Glutamatergic neuron (in vitro differentiated cells): ENCODE results near the gene MAP7D1. TPM values are rescaled to one million over a fixed set of nuclear protein-coding genes. Genes with fewer than 3 reads are reported as not detected.

Experiments used
- DNase-seq: peaks from one replicate; pipeline ENCODE4 v3.0.0; 2022
- H3K27ac Mint-ChIP-seq: one replicate; pipeline ENCODE4 v1.8.0; 2020; ENCODE audit warnings: mild to moderate bottlenecking, mixed read lengths, inconsistent platforms; ENCODE audit not compliant: unreplicated experiment
- H3K27me3 Mint-ChIP-seq: one replicate; pipeline ENCODE4 v1.8.0; 2020; ENCODE audit warnings: mild to moderate bottlenecking, moderate library complexity, mixed read lengths, inconsistent platforms; ENCODE audit not compliant: unreplicated experiment
- H3K36me3 Mint-ChIP-seq: one replicate; pipeline ENCODE4 v1.8.0; 2020; ENCODE audit warnings: mild to moderate bottlenecking, mixed read lengths, inconsistent platforms; ENCODE audit not compliant: unreplicated experiment
- H3K4me1 Mint-ChIP-seq: one replicate; pipeline ENCODE4 v1.8.0; 2020; ENCODE audit warnings: mild to moderate bottlenecking, low read depth, mixed read lengths, inconsistent platforms; ENCODE audit not compliant: unreplicated experiment
- H3K4me3 Mint-ChIP-seq: one replicate; pipeline ENCODE4 v1.8.0; 2020; ENCODE audit warnings: mild to moderate bottlenecking, mixed read lengths, inconsistent platforms; ENCODE audit not compliant: unreplicated experiment
- H3K9me3 Mint-ChIP-seq: one replicate; pipeline ENCODE4 v1.8.0; 2020; ENCODE audit warnings: mild to moderate bottlenecking, moderate library complexity, mixed read lengths, inconsistent platforms; ENCODE audit not compliant: unreplicated experiment
- total RNA-seq: library from RNA; stranded (reverse); fragmentation: NEBNext Ultra II Directional; extraction: Animal tissue kit (Norgen Biotek cat#: 25700); gene quantifications from one replicate; pipeline ENCODE4 v1.2.1, GENCODE V29; 2021; ENCODE audit not compliant: unreplicated experiment
- TF ChIP-seq, protein P1 (sequence below): fragments of 200-600 bp; sonication (generic); IDR thresholded peaks from one replicate; pipeline ENCODE4 v1.5.0; 2021; ENCODE audit not compliant: partially characterized antibody, unreplicated experiment

MAP7D1 gene
- total RNA-seq, 1 donor from 2014 or later = 152 TPM

DNA sequence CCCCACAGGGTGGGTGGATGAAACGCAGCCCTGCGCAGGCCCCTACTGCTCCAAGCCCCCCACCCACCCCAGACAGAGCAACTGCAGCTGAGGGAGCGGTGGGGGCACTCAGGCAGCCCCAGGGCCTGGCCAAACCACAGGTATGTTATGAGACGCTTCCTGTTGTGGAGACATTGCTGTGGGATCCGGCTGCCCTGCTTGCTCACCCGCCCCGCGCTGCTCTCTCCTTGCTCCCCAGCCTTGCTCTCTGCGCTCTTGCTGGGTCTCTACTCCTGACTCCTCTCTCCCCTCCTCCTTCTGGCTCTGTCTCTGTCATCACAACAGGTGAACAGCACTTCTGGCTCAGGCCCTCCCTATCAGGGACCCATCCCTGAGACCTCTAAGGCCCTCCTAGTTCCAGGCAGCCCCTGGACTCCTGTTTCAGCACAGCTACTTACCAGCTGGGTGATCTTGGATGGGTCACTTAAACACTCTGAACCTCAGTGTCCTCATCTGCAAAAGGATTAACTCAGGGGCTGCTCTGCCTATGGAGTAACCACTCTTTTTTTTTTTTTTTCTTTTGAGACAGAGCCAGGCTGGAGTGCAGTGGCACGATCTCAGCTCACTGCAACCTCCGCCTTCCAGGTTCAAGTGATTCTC, 46.8 kb upstream of the MAP7D1 start:
- H3K36me3 Mint-ChIP-seq = peaks cover 5% of the 10 kb centered on the region
- H3K4me1 Mint-ChIP-seq = no peaks in the 10 kb centered on the region
- H3K4me3 Mint-ChIP-seq = no peak overlapping the region
- no peak overlapping the region for H3K27ac Mint-ChIP-seq
- TF ChIP-seq, protein P1, sequence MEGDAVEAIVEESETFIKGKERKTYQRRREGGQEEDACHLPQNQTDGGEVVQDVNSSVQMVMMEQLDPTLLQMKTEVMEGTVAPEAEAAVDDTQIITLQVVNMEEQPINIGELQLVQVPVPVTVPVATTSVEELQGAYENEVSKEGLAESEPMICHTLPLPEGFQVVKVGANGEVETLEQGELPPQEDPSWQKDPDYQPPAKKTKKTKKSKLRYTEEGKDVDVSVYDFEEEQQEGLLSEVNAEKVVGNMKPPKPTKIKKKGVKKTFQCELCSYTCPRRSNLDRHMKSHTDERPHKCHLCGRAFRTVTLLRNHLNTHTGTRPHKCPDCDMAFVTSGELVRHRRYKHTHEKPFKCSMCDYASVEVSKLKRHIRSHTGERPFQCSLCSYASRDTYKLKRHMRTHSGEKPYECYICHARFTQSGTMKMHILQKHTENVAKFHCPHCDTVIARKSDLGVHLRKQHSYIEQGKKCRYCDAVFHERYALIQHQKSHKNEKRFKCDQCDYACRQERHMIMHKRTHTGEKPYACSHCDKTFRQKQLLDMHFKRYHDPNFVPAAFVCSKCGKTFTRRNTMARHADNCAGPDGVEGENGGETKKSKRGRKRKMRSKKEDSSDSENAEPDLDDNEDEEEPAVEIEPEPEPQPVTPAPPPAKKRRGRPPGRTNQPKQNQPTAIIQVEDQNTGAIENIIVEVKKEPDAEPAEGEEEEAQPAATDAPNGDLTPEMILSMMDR = no peak
- peaks cover 17% of the 10 kb centered on the region for H3K27me3 Mint-ChIP-seq
- H3K9me3 Mint-ChIP-seq = peaks cover 3% of the 10 kb centered on the region
- no peak for DNase-seq

DNA sequence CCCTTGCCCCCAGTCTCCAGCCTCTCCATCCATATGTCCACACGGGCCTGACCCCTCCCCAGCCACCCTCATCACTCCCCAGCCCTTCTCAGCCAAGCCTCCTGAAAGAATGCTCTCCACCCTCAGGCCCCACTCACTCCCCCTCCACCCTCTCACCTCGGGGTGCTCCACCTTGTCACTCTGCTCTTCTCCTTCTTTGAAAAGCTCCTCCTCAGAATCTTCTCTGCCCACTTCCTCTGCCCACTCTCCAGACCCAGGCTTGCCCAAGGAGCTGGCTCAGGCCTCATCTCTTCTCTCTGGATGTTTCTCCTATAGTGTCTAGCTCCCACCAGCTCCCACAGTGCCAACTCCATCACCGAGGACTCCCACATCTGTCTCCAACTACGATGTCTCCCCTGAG, 44.8 kb upstream of the MAP7D1 start:
- Mint-ChIP-seq H3K36me3 (peaks cover 5% of the 10 kb centered on the region), H3K9me3 (no peaks in the 10 kb centered on the region), H3K27ac (no peak overlapping the region), H3K27me3 (peaks cover 18% of the 10 kb centered on the region), H3K4me1 (no peaks in the 10 kb centered on the region), H3K4me3 (no peak overlapping the region)
- TF ChIP-seq, protein P1 = no peak
- no peak for DNase-seq

DNA sequence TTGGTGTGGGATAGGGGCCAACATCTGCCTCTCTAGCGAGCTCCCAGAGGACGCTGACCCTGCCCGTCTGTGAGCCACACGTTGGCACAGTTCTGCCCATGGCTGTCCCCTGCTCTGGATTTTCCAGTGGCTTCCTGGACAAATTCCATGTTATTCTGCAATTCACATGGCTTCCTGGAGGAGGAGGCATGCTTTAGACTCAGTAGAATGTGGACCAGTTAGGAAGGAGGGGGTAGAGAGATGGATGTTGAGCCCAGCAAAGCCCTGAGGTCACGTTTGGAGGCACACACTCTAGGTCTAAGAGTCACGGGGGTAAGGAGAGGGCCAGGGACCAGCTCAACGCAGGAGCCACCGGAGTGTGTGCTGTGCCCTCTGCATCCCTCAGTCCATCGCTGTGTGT, 43.1 kb upstream of the MAP7D1 start:
- no peak overlapping the region for H3K27ac Mint-ChIP-seq

DNA sequence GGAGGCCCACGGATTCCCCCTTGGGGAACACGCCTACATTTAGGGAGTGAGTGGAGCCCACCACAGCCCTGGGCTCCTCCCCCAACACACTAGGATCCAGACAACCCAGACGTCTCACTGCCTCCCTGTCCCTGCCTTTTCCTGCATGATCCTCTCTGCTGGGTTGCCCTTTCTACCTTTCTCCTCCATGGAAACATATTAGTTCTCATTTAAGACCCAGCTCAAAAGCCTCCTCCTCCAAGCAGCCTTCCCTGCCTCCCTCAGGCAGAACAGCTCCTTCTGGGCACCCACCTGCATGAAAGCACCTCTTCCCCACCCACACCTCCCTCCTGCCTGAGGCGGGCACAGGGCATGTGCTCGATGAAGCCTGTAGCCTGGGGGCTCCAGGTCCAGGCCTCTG, 41.6 kb upstream of the MAP7D1 start:
- Mint-ChIP-seq H3K27ac (no peak overlapping the region), H3K27me3 (peaks cover 22% of the 10 kb centered on the region), H3K4me3 (no peak overlapping the region), H3K9me3 (no peaks in the 10 kb centered on the region), H3K4me1 (no peaks in the 10 kb centered on the region), H3K36me3 (peaks cover 5% of the 10 kb centered on the region)
- no peak for DNase-seq
- TF ChIP-seq, protein P1 = no peak

More for the DNA sequence above, 43.1 kb upstream of the MAP7D1 start:
- DNase-seq = no peak
- Mint-ChIP-seq H3K4me3 (no peak overlapping the region), H3K36me3 (peaks cover 5% of the 10 kb centered on the region), H3K9me3 (no peaks in the 10 kb centered on the region), H3K27me3 (peaks cover 24% of the 10 kb centered on the region), H3K4me1 (no peaks in the 10 kb centered on the region)
- TF ChIP-seq, protein P1 = no peak

DNA sequence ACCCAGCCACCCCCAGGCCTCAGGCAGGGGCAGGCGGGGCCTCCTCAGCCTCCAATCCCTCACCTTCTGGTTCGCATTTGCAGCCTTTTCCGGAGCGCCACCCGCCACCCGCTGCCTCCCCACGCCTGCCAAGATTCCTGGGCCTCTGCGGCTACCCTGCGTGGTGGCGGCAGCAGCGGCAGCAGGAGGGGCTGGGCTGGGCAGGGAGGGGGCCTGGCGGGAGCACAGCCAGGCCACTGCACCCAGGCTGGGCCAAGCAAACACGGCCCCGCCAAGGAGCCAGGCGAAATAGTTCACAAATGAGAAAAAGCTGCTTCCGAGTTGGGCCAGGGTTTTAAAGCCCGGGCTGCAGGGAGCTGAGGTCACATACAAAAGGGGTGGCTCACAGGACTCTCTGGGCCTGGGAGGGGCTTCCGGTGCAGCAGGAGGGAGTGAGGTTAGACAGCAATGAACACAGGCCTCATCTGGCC, 40.7 kb upstream of the MAP7D1 start:
- Mint-ChIP-seq H3K4me3 (no peak overlapping the region), H3K9me3 (no peaks in the 10 kb centered on the region), H3K4me1 (no peaks in the 10 kb centered on the region), H3K27ac (no peak overlapping the region), H3K36me3 (peaks cover 5% of the 10 kb centered on the region), H3K27me3 (peaks cover 22% of the 10 kb centered on the region)
- no peak for DNase-seq
- TF ChIP-seq, protein P1 = no peak
